ENCODE measurements around the gene CCDC28B. TPM values are rescaled to one million over a fixed set of nuclear protein-coding genes. Genes with fewer than 3 reads are reported as not detected.
A peak's percentile ranks its signal among the peaks of the same experiment; 100 is the strongest.

Gene CCDC28B
- total RNA-seq, 2 donors from 2014 or later = 20.0 to 24.6 TPM

DNA sequence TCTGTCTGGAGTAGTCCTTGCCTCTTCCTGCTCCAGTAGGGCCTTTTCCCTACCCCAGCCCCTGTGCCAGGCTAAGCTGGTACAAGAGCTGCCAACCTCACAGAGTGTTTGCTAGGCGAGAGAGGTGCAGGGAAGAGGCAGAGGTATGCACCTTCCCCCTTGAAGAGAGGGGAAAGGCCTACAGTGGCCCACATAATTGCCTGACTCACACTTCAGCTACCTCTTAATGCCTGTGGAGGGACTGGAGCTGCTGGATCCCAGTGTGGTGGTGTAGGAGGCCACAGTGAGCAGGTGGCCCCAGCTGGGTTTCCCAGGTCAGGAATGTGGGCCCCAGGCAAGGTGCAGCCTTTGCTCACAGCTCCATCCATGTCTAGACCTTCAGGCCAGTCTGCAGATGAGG, 3.3 kb upstream of the CCDC28B start:
- no peak overlapping the region for H3K27ac Mint-ChIP-seq
- H3K9me3 Mint-ChIP-seq = no peaks in the 10 kb centered on the region
- H3K4me1 Mint-ChIP-seq (ENCODE audit: low read depth) = peaks cover 90% of the 10 kb centered on the region
- ATAC-seq (replicated peaks in 1 of 2) (no peak), DNase-seq (no peak)
- peaks cover 8 to 27% of the 10 kb centered on the region in 2 donors for H3K36me3 Mint-ChIP-seq (ENCODE audit: insufficient read depth in 2 of 2)
- no peaks in the 10 kb centered on the region for H3K27me3 Mint-ChIP-seq (ENCODE audit: low read depth)
- H3K4me3 Mint-ChIP-seq = no peak overlapping the region

DNA sequence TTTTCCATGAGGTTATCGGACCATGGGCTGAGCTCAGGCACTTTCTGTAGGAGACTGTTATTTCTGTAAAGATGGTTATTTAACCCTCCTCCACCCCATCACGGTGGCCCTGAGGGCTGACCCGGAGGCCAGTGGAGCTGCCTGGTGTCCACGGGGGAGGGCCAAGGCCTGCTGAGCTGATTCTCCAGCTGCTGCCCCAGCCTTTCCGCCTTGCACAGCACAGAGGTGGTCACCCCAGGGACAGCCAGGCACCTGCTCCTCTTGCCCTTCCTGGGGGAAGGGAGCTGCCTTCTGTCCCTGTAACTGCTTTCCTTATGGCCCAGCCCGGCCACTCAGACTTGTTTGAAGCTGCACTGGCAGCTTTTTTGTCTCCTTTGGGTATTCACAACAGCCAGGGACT, 2.6 kb upstream of the CCDC28B start:
- H3K9me3 Mint-ChIP-seq = no peaks in the 10 kb centered on the region
- peaks cover 8 to 23% of the 10 kb centered on the region in 2 donors for H3K36me3 Mint-ChIP-seq (ENCODE audit: insufficient read depth in 2 of 2)
- peak overlapping the region; percentile 26 for H3K27ac Mint-ChIP-seq
- H3K4me1 Mint-ChIP-seq (ENCODE audit: low read depth) = peaks cover 89% of the 10 kb centered on the region
- H3K4me3 Mint-ChIP-seq = no peak overlapping the region
- ATAC-seq (replicated peaks in 1 of 2) (no peak), DNase-seq (no peak)
- H3K27me3 Mint-ChIP-seq (ENCODE audit: low read depth) = no peaks in the 10 kb centered on the region

DNA sequence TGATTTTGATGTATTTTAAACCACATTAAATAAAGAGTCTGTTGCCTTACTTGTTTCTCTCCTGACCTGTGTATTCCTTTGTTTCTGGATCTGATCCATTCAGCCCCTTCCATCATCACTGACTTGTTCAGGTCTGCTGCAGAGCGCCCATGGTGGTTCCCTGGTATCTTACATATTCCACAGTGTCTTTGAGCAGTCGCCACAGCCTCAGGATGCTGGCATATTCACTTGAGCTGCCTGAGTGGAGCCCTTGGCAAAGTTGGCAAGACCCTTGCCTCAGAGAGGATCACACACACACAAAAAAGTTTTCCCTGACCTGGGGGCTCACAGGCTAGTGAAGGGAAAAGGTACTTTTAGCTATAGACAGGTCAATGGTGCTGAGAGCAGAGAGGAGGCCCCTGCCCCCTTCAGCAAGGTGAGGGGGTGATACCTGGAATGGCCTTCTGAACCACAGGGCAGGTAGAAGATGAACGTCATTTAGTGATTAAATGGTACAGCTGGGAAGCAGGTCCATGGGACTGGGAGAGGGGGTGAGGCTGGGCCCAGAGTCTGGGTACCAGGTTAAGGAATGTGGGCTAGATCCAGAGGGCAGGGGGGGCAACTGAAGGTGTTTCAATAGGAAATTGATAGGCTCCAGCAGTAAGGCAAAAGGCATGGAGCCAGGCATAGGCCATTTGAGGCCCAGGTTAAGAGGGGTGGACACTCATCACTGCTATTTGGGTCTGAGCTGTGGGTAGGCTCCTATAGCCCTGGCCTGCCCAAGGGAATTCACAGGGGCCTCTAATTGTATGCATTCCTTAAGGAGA, 2.0 kb upstream of the CCDC28B start:
- Mint-ChIP-seq H3K27me3 (ENCODE audit: low read depth) (no peaks in the 10 kb centered on the region), H3K36me3 (ENCODE audit: insufficient read depth in 2 of 2) (peaks cover 8 to 17% of the 10 kb centered on the region in 2 donors), H3K9me3 (no peaks in the 10 kb centered on the region), H3K4me3 (peak overlapping the region in 1 of 2 donors; percentile 24), H3K4me1 (ENCODE audit: low read depth) (peaks cover 86% of the 10 kb centered on the region), H3K27ac (no peak overlapping the region)
- DNase-seq (no peak), ATAC-seq (replicated peaks in 1 of 2) (no peak)

DNA sequence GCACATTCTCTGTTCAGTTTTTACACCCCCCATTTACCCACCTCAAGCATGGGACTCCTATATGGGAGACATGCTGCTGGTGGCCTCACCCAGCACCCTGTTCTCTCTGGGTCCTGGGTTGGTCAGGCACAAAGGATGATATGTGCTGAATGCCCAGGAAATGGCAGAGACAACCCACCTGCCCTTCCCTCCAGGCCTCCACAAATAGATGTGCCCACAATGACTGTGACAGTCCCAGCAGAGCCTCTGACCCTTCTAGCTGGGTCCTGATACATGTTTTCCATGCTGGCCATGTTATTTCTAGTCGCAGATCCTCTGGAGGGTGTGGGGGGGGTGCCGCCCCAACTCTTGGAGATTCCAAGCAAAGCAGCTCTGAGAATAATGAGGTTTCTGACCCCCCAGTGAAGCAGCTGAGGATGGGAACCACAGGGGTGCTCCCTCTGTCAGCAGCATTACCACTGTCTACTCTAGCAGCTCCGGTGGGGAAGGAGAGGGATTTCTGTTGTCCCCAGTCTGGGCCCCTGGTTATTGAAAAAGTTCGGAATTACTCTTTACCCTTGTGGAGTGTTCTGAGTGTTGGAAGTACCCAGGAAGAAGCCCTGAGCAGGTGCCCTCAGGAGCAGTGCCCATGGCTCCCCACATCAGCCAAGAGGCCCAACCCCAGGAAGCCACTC, 1.2 kb upstream of the CCDC28B start:
- H3K27ac Mint-ChIP-seq = no peak overlapping the region
- H3K36me3 Mint-ChIP-seq (ENCODE audit: insufficient read depth in 2 of 2) = peaks cover 3 to 11% of the 10 kb centered on the region in 2 donors
- no peaks in the 10 kb centered on the region for H3K9me3 Mint-ChIP-seq
- no peaks in the 10 kb centered on the region for H3K27me3 Mint-ChIP-seq (ENCODE audit: low read depth)
- DNase-seq (no peak), ATAC-seq (replicated peaks in 1 of 2) (no peak)
- peak overlapping the region in 1 of 2 donors; percentile 90 for H3K4me3 Mint-ChIP-seq
- H3K4me1 Mint-ChIP-seq (ENCODE audit: low read depth) = peaks cover 81% of the 10 kb centered on the region

DNA sequence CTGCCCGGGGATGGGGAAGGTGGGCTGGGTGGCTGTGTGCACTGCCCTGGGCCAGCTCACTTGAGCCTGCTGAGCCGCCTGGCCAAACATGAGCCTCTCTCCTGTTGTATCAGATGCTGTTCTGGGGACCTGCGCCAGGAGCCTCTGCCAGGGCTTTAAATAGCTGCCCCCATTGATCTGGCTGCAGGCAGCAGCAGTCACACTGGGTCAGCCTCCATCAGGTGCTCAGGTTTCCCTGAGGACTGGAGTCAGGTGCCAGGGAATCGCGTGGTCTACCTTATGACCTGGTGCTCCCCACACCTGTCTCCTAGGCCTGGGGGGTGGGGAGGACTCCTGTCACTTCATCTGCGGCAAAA, 700 bp upstream of the CCDC28B start:
- Mint-ChIP-seq H3K4me1 (ENCODE audit: low read depth) (peaks cover 78% of the 10 kb centered on the region), H3K27me3 (ENCODE audit: low read depth) (no peaks in the 10 kb centered on the region), H3K36me3 (ENCODE audit: insufficient read depth in 2 of 2) (peaks cover 2 to 8% of the 10 kb centered on the region in 2 donors), H3K4me3 (peak overlapping the region; percentile 88 to 90), H3K9me3 (no peaks in the 10 kb centered on the region), H3K27ac (no peak overlapping the region)
- ATAC-seq (replicated peaks in 1 of 2) (no peak), DNase-seq (no peak)

DNA sequence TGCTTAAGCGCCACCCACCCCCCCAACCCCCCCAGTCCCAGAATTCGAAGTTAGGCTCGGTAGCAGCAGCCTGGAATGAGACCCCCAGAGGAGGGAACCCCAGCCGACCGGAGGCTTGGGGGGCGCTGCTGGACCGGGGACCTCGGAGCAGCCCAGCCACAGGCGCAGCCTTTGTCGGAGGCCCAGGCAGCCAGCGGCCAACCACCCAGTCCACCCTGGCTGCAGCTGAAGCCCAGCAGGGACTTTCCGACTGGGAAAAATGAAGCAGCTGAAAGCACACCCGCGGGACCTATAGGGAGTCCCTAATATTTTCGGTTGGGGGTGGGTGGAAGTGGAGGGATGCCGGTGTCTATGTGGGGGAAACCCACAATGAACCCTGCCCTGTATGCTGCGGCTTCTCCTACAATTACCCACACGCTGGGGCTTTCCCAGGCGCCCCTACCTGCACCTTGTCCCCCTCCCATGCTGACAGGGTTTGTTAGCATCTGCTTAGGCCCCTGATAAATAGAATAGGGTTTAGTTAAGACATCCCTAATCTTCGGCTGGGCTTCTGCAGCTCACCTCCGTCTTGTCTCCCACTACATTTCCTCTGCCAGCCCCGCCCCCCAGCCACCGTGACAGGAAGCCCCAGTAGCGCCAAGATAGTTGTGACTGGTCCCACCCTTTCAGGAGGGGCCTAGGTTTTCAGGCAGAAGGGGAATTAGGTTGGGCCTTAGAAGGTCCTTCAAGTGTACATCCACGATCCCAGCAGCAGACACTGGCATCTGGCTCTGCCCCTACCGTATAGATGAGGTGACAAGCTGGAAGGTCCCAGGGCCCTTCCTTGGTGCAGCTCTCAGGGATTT, 838 bp downstream of the CCDC28B start:
- peak overlapping the region; percentile 88 to 90 for H3K4me3 Mint-ChIP-seq
- DNase-seq (peak; percentile 79 to 81), ATAC-seq (replicated peaks in 1 of 2) (peak; percentile 42 to 58)
- H3K4me1 Mint-ChIP-seq (ENCODE audit: low read depth) = peaks cover 68% of the 10 kb centered on the region
- no peaks in the 10 kb centered on the region for H3K9me3 Mint-ChIP-seq
- peak overlapping the region; percentile 90 for H3K27ac Mint-ChIP-seq
- H3K36me3 Mint-ChIP-seq (ENCODE audit: insufficient read depth in 2 of 2) = peaks cover 0 to 6% of the 10 kb centered on the region in 2 donors
- H3K27me3 Mint-ChIP-seq (ENCODE audit: low read depth) = no peaks in the 10 kb centered on the region

DNA sequence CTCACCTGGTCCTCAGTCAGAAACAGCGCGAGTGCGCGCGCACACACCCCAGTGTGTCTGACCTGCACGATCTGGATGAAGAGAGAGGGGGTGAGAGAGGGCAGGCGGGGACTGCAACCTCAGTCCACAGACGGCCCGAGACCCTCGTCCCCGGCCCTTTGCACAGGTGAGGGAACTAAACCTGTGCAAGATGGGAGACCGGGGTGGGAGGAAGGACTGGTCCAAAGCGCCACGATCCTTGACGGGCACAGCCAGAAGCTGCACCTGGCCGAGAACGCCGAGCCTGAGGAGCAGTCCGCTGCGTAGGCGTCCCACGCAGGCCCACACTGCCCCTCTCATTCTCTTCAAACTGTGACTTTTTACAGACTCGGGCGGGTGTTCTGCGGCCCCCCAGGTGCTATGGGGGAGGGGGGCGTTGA, 4.6 kb downstream of the CCDC28B start:
- Mint-ChIP-seq H3K9me3 (no peaks in the 10 kb centered on the region), H3K4me1 (ENCODE audit: low read depth) (peaks cover 45% of the 10 kb centered on the region), H3K27me3 (ENCODE audit: low read depth) (no peaks in the 10 kb centered on the region), H3K36me3 (ENCODE audit: insufficient read depth in 2 of 2) (peaks cover 0 to 2% of the 10 kb centered on the region in 2 donors), H3K4me3 (peak overlapping the region; percentile 88 to 97), H3K27ac (no peak overlapping the region)
- no peak for ATAC-seq (replicated peaks in 1 of 2)
- no peak for DNase-seq

DNA sequence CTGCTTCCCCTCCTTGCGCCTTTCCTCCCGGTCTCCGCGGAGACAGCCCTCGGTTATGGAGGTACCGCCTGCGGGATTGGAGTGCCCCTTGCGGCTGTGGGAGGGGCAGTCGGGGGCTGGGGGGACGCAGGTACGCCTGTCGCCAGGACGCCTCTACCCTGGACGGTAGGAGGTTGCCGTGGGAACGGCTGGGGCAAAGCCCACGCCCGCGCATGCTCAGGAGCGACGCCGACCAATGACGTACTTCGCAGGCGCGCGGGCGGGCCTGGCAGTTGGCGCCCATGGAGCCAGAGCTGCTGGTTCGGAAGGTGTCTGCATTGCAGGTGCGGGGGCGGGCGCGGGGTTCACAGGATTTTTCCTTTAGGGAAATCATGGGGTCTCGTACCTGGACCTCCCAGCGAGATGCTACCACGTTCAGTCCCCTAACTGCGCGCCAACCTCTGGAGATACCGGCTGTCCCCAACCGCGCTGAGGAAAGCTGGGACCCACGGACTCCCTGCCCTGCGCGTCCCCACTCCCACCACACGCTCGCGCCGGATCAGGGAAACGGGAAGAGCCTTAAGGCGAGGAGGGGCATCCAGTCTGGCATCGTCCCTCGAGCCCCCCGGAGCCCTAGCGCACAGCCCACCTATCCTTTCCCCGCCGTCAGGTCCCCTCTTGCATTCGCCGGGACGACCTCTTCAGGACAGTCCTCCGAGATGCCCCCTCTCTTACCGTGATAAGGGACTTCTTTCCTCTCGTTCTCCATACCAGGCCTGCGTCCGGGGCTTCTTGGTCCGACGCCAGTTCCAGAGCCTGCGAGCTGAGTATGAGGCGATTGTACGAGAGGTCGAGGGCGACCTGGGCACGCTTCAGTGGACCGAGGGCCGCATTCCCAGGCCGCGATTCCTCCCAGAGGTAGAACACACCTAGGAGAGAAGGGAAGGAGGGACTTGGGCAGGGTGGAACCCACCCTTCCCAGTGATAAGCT, 5.3 kb downstream of the CCDC28B start, which contains the start of gene IQCC:
IQCC (plus strand) TSS at position 271 of the 970 bp plus-strand sequence; CDS start at position 282, 11 bp downstream.
- peak; percentile 82 to 85 for ATAC-seq (replicated peaks in 1 of 2)
- DNase-seq = peak; percentile 88 to 90
- H3K27me3 Mint-ChIP-seq (ENCODE audit: low read depth) = no peaks in the 10 kb centered on the region
- H3K36me3 Mint-ChIP-seq (ENCODE audit: insufficient read depth in 2 of 2) = peaks cover 0 to 2% of the 10 kb centered on the region in 2 donors
- H3K4me3 Mint-ChIP-seq = peak within 1 kb of the TSS; percentile 88 to 97
- no peaks in the 10 kb centered on the region for H3K9me3 Mint-ChIP-seq
- H3K27ac Mint-ChIP-seq = peak within 1 kb of the TSS; percentile 79
- H3K4me1 Mint-ChIP-seq (ENCODE audit: low read depth) = peaks cover 38% of the 10 kb centered on the region

DNA sequence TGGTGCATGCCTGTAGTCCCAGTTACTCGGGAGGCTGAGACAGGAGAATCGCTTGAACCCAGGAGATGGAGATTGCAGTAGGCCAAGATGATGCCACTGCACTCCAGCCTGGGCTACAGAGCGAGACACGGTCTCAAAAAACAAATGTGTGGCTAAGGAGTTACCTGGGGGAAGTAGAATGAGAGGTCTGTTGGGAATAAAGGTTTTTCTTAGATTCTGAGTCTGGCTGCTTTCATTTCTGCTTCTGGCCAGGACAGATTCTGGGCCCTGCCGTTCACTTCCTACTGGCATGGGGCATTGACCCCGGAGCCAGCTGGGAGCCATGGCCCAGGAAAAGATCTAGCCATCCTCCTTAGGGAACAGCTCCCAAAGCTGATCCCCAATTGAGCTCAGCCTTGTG, 8.1 kb downstream of the CCDC28B start:
- Mint-ChIP-seq H3K36me3 (ENCODE audit: insufficient read depth in 2 of 2) (peaks cover 0 to 2% of the 10 kb centered on the region in 2 donors), H3K4me3 (no peak overlapping the region), H3K9me3 (no peaks in the 10 kb centered on the region), H3K27ac (no peak overlapping the region), H3K27me3 (ENCODE audit: low read depth) (no peaks in the 10 kb centered on the region), H3K4me1 (ENCODE audit: low read depth) (peaks cover 24% of the 10 kb centered on the region)
- ATAC-seq (replicated peaks in 1 of 2) (no peak), DNase-seq (no peak)

DNA sequence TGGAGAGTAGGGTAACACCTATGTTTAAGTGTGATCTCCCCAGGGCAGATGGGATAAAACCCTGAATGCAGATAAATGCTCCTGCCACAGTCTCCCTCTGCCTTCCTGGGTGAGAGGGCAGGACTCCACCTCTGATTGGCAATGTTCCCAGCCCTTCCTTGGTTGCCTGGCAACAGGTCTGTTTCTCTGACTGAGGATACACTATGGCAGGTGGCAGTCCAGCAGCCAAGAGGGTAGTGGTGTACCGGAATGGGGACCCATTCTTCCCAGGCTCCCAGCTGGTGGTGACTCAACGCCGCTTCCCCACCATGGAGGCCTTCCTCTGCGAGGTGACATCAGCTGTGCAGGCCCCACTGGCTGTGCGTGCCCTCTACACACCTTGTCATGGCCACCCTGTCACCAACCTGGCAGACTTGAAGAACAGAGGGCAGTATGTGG, 8.5 kb downstream of the CCDC28B start, which contains the start of gene DCDC2B:
DCDC2B (plus strand) TSS at position 199 of the 438 bp plus-strand sequence; CDS start at position 204, 5 bp downstream.
- ATAC-seq (replicated peaks in 1 of 2) (no peak), DNase-seq (no peak)
- Mint-ChIP-seq H3K4me1 (ENCODE audit: low read depth) (peaks cover 22% of the 10 kb centered on the region), H3K36me3 (ENCODE audit: insufficient read depth in 2 of 2) (peaks cover 0 to 2% of the 10 kb centered on the region in 2 donors), H3K27me3 (ENCODE audit: low read depth) (no peaks in the 10 kb centered on the region), H3K27ac (no peak within 1 kb of the TSS), H3K9me3 (no peaks in the 10 kb centered on the region), H3K4me3 (no peak within 1 kb of the TSS)

DNA sequence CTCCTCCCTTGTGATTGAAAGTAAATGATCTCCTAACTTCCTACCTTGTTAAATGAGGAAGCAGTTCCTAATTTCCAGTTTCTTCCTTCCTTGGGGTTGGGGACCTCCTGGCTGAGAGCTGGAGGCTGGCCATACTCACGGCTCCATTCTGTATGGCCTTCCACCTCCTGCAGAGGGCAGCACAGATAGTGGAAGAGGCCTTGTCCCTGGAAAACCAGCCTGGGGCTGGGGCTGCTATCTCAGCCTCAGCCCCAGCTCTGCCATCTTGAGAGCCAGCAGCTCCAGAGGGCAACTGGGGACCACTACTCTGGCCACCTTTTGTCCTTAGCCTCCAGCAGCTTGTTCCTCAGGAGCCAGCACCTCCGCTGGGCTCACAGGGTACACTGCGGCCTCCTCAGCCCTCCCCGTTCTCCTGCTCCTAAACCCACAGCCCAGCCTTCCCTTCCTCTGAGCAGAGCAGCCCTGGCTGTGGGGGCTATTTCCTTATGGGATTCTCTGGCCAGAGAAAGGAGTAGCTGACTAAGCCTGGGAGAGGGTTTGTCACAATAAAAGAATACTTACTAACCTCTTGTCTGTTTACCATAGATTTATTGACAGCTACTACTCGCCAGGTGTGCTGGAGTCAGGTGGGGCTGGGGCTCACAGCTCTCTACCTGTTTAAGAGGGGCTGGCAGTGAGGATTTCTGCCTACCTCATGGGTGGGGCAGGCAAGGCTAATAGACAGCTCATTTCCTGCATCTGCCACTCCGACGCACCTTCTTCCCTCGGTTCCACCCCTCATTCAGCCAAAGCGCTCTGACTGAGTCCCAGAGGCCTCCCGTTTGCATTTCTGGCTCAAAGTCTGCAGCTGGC, 15.5 kb downstream of the CCDC28B start:
- H3K27ac Mint-ChIP-seq = peak overlapping the region; percentile 25
- no peak overlapping the region for H3K4me3 Mint-ChIP-seq
- H3K4me1 Mint-ChIP-seq (ENCODE audit: low read depth) = peaks cover 22% of the 10 kb centered on the region
- H3K36me3 Mint-ChIP-seq (ENCODE audit: insufficient read depth in 2 of 2) = peaks cover 0 to 2% of the 10 kb centered on the region in 2 donors
- no peaks in the 10 kb centered on the region for H3K27me3 Mint-ChIP-seq (ENCODE audit: low read depth)
- ATAC-seq (replicated peaks in 1 of 2) (peak; percentile 86 to 87), DNase-seq (peak; percentile 60 to 62)
- no peaks in the 10 kb centered on the region for H3K9me3 Mint-ChIP-seq
